Ecto neural progenitor cell (in vitro differentiated cells): Measurements from ENCODE around the gene EIF2D.
"Not testable (repeated sequence)": the region's sequence is repeated elsewhere in the genome, so short reads cannot be mapped to it uniquely, and the experiment has no call there.

ENCODE experiments used
- DNase-seq: peaks from one replicate; pipeline ENCODE4 v3.0.0-alpha.2; 2018; ENCODE audit warnings: low spot score

Gene EIF2D, protein sequence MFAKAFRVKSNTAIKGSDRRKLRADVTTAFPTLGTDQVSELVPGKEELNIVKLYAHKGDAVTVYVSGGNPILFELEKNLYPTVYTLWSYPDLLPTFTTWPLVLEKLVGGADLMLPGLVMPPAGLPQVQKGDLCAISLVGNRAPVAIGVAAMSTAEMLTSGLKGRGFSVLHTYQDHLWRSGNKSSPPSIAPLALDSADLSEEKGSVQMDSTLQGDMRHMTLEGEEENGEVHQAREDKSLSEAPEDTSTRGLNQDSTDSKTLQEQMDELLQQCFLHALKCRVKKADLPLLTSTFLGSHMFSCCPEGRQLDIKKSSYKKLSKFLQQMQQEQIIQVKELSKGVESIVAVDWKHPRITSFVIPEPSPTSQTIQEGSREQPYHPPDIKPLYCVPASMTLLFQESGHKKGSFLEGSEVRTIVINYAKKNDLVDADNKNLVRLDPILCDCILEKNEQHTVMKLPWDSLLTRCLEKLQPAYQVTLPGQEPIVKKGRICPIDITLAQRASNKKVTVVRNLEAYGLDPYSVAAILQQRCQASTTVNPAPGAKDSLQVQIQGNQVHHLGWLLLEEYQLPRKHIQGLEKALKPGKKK

DNA sequence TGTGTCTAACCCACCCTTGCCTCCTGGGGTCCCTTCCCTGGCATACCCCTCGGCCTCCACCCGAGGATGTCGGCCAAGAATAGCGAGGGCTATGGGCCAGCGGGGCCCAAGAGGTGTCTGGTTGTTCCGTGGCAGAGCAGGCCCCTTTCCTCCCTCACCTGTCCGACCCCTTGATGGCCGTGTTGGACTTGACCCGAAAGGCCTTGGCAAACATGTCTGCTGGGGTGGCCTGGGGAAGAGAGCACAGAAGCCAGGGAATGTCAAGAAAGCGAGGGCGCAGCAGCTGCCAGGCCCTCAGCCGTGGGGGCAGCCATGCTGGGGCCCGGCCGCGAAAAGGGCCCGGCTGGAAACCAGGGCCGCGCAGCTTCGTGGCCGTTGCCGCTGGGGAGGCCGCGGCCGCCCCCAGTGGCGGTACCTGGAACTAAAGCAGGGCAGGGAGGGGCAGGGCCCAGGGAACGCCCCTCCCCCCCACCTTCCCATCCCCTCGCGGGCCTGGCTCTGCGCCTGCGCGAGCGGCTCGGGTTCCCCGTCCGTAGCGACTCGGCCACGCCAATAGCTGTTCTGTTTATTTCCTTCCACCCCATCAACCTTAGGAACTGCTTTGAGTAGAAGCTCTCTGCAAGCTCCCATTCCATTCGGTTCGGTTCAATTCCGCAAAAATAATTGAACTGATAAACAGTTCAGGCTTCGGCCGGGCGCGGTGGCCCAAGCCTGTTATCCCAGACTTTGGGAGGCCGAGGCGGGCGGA lies at the start of gene EIF2D:
TSS of gene EIF2D (minus strand) at position 337 of the 748 bp plus-strand sequence. CDS start at position 214, 123 bp downstream.
- peak; percentile 97 for DNase-seq

DNA sequence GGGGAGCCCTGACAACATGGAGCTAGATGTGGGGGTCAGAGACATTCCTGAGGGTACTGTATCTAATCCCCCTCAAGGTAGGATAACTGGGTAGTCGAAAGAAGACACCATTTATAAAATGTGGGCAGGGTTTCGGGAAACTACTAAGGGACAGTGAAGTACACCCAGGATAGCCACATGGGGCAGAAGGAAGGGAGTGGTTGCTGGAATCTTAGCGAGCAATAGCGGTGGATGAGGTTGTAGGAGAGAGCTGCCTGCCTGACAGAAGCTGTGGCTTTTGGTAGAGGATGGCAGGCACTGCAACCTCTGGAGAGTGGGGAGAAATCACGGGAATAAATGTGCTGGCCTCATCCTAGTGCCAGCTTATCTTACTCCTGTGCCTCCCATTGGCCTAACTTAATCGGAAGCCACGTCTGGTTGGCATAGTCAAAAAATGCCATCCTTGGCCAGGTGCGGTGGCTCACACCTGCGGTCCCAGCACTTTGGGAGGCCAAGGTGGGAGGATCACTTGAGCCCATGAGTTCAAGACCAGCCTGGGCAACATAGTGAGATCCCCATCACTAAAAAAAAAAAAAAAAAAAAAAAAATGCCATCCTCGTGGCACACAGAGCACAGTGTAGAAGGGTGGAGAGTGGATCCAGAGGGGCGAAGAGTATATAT lies 49.0 kb upstream of the EIF2D start:
- DNase-seq: no peak

DNA sequence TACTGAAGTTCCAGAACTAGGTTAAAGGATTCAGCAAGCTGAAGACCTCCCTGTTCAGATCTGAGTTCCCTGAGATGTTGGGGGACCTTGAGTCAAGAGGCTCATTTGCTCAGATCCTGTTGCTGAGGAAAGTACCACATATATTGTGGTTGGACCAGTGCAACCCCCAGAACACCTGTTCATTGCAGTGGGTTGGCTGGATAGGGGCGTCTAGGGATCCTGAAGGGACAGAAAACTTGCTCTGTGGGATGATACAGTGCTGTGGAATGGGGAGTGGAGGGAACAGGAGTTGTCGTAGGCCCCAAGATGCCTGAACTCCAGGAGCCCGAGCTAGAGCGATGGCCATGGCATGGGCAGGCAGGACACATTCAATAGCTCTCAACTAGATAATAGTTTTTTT lies 47.9 kb upstream of the EIF2D start:
- no peak for DNase-seq

DNA sequence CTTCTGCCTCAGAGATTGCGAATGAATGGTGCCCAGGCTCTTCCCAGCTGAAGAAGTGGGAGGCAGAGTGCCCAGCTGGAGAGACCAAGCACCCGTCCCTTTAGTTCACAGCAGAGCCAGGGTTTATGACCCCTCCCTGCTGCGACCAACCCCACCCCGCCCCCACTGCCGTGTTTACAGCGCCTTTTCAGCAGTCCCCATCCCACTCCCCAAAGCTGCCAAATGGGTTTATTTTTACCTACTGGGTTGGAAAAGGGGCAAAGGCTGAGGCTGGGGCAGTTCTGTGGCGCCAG lies 46.7 kb upstream of the EIF2D start:
- DNase-seq: no peak

DNA sequence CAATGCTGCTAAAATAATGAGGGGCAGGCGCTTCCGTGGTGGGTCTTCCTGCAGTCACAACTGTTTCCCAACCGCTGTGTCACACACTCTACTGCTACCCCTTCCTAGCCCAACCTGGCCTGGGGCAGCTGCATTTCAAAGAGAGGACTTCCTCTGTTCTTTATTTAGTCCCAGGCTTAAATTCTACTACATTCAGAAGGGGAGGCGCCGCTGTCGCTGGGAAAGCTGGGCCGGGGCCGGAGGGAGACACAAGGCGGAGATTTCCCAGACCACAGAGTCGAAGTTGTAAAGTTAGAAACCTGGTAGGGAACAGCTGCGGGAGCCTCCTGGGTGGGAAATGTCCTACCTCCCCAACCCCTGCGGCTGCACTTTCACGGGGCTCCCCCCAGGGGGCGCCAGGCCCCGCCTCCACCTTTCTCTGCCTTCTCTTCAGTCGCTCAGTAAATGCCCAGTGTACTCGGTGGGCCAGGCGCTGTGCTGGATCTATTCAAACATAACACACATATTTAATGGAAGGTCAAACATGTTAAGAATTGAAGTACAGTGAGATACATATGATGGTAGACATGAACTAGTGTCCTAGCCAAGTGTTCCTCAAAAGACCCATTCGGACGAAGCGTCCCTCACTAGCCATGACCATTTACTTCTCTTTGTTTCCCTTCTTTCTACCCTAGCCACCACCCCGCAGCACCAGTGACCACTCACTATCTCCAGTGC lies 46.2 kb upstream of the EIF2D start:
- peak; percentile 85 for DNase-seq

DNA sequence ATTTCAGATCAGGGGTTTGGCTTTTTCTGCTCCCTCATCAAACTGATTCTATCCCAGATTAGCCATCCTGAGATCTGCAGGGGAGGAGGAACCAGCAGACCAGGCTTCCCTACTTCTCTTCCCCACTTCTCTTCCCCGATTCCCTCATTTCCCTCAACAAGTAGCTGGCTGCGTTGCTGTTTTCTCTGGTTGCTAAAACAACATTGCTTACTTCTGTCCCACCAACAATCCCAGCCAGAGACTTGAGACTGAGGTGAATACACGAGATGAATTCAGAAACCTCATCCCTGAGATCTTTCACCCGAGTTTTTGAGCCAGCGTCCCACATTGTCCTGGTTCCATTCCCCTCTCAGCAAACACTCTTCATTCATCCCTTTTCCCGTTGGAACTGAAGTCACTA lies 45.5 kb upstream of the EIF2D start:
- DNase-seq: no peak

DNA sequence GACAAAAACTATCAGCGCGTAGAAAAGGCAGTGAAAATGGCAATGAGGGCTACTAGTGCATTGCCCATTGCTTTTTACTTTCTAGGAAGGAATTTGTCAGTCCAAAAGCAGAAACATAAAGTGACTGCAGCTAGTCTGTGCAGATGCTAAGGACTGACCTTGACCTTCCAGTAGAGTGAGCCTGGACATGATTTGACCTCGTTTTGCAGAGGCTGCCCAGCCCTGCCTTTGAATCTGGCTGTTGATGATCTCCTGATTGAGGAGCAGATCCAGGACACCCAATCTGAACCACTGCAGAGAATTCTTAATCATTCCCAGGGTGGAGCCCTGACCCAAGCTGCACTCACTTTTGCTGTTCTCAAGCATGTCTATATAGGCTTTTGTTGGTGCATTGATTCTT lies 44.7 kb upstream of the EIF2D start:
- DNase-seq: no peak

DNA sequence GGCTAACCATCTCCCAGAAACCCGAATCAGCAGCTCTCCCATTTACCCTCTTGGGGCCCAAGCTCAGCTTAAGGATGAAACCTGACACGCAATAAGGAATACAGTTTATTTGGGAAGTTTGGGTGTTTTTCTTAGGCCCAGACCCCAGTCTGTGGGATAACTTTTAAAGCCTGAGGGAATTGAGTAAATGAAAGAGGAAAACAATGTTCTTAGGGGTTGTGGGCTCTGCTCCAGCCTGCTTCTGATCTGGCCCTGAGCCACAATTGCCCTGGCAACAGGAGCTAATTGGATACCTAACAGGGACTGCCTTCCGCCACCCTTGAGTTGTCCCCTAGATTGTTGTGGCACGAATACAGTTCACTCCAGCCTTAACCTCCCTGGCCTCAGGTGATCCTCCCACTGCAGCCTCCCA lies 43.2 kb upstream of the EIF2D start:
- no peak for DNase-seq

DNA sequence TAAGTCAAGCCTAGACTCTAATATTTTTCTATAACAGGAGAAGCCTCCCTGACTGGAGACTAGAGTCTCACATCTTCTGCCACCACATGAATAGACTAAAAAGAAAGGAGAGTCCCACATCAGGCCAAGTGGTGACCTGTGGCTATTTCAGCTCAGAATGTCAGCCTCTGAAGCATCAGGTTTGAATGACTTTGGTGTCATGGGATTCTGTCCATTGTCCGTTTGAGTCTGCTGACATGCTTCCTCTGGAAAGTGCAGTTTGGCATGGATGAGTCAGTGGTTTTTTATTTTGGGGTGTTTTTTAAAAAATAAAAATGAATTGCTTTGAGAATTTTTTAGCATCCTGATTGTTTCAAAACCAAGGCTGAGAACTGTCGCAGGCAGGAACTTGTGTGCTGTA lies 42.6 kb upstream of the EIF2D start:
- no peak for DNase-seq

DNA sequence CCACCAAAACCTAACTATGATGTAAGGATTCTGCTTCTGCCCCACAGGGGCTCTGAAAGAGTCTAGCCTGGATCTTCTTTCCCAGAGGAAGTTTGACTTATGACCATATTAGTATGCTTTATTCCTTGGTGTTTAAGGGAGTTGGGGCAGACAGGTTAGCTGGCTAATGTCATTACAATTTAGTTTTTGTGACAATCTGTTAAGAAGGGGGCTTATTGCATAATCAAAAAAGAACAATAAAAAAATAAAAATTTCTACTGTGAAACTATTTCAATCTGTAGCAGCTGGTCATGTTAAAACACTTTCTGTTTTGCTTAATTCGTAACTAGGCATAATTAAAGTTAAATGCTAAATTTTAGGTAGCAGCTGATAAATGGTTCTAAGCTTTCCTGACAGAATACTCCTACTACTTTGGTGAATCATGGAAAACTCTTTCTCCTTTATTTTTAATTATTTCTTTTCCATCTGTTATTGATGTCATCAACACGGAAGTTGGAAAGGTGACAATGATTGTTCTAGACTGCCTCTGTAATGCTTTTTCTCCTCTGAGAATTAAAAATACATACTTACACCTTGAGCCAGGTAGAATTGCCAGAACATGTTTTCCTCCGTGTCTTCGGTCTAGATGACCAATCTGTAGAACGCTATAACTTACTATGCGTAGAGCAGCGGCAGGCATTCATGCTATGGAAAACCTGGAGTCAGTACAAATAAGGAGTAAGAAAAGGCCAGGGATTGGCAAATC lies 41.6 kb upstream of the EIF2D start:
- DNase-seq: no peak

DNA sequence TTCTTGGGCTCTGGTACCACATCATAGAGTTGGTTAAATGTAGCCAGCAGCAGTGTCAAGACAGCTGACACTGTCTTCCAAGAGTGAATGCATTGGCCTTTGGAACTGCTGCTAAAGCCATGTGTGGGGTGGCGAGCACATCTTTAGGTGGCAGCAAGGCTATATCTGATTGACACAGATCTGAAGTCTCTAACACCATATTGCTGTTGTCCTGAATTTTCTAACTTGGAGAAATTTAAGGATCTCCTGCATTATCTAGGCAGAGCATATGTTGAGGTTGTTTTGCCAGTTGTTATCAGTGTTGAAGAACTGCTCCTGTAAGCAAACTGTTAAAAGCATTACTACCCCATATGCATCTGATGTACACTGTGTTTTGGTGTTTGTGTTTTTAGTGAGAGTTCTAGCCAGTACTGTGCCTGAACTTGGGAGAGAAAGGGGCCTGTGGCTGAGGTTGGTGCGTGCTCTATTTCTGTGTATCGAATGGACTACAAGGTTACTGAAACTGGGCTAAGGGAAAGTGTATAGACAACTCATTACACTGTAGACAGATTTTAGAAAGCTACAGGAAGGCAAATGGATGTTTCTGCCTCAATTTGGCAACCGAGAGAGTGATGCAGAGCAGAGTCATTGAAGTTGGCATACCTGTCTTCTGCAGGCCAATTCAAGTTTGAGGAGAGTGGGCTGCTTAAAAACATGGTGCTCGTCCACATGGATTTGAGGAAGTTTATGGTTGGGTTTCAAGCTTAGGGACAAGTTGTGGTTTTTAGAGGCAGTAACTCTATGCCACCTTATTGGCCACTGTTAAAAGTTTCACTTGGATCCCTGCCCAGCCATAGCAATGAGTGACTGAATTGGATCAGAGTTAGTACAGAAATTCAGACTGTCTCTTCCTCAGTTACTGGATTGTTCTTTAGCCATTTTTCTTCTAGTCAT lies 40.0 kb upstream of the EIF2D start:
- DNase-seq: no peak

DNA sequence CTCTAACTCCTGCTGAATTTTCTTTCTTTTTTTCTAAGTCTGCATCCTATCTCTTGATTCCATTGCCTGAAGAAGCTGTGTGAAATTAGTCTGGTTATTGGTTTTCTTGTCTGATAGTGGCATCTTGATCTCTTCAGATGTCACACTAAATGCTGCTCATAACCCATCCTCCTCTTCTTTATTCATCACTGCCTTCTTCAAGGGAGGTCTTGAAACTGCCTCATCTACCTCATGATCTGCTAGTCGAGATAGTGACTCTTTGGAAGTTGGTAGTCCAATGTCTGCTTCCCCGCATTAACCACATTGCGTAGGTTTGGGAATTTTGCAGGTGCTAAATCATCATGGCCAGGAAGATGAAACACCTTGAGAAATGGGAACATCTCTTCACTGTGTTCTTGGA lies 38.7 kb upstream of the EIF2D start:
- no peak for DNase-seq

DNA sequence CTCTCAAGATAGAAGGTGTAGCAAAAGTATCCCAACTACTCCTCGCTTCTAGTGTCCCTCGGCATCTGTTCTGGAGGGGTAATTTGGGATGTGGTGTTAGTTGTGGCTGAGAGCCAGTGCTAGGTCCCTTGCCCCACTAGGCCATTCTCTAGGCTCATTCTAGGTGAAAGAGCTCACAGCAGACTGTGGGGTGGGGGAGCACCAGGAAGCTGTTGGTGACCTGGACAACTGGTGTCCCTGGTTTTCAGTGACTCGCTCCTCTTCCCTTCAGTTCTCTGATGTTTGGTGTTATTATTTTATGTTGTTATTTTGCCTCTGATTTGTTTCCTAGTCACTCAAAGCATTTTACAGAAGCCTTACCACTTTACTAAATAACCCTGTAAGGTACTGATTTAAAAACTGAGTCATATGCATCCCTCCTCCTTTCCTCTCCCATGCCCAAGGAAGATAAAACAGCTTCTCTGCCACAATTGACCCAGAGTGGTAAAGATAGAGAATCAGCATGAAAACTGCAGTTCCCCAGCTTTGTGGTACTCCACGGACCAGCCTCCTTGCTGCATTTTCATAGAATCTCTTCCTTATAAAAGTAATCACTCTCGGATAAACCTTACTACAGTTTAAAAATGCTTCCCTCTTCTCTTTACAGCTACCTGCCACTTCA lies 37.1 kb upstream of the EIF2D start:
- no peak for DNase-seq

DNA sequence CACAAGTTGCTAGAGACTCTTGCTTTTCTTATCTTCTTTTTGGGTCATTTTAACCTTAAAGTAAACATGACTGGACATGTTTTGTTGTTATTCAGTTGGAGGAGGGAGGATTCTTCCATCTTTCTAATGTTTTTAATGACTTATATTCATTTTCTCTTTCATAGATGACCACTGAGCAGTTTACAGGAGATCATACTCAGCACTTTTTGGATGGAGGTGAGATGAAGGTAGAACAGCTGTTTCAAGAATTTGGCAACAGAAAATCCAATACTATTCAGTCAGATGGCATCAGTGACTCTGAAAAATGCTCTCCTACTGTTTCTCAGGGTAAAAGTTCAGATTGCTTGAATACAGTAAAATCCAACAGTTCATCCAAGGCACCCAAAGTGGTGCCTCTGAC lies 35.0 kb upstream of the EIF2D start:
- DNase-seq: no peak

DNA sequence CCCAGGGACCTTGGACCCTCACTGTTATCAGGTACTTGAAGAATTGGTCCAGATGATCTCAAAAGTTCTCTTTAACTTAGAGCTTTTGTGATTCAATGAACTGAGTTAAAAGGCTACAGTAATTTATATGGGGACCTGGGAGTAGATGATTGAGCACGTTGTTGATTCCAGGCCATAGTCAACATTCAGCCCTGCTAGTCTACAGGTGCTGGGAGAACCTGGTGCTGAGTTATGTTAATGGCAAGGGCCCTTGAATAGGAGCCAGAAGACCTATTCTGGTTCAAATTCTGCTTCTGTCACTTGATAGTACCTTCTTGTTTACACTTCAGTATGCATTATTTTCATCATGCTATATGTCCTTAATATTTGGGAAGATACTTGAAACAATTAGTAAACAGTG lies 34.2 kb upstream of the EIF2D start:
- DNase-seq: no peak

DNA sequence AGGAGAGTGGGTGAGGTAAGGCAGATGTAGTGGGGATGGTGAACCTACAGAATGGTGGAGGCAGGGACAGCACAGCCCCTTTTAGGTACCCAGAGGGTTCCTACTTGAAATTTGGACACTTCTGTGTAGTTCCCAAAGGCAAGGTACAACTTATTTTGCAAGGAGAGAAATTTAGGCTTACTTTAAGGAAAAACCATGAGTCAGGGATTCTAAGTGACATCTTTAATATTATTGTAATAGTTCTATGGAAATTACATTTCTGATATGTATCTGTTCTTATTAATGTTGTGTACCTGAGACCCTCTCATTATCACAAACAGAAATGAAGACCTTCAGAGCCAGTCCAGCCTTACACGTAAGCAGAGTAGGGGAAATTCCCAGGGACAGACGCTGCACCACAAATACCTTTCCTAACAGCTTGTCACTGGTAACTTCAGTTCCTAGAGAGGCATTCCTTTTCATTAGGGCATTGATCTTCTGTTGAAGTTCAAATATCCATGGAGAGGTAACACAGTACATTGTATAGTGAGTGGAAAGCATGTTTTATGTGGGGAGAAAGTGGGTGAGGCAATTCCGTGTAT lies 30.9 kb upstream of the EIF2D start:
- no peak for DNase-seq

DNA sequence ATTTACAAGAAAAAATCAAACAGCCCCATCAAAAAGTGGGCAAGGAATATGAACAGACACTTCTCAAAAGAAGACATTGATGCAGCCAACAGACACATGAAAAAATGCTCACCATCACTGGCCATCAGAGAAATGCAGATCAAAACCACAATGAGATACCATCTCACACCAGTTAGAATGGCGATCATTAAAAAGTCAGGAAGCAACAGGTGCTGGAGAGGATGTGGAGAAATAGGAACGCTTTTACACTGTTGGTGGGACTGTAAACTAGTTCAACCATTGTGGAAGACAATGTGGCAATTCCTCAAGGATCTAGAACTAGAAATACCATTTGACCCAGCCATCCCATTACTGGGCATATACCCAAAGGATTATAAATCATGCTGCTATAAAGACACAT lies 29.8 kb upstream of the EIF2D start:
- DNase-seq: not testable (repeated sequence)

DNA sequence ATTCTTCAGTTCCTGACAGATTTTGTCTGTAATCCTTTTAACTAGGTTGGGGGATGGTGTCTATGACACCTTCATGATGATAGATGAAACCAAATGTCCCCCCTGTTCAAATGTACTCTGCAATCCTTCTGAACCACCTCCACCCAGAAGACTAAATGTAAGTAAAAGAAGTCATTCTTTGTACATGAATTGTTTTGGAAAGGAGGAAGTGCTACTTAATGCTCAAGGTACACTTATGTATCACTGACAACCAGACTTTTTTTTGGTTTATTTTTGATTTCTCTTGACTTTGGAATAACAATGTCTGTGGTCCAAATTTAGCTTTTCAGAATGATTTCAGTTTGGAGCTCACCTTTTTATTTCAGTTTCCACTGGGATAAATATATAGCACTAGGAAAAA lies 25.3 kb upstream of the EIF2D start:
- DNase-seq: no peak

DNA sequence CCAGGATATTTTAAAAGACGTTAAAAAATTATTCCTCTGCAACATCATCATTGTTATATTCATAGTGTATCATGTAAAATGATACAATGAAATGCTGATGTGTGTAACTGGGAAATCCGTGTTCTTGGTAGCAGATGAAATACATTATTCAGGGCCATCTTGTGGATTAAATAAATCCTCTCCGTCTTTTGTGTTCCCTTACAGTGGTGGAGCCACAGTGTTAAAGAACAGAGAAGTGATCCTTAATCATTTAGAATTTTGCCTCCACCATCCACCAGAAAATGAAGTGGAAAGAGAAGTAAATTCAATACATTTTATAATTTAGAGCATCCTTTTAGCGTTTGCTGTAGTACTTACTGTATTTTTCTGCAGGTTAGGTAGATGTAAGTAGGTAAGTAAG lies 24.4 kb upstream of the EIF2D start:
- DNase-seq: no peak

DNA sequence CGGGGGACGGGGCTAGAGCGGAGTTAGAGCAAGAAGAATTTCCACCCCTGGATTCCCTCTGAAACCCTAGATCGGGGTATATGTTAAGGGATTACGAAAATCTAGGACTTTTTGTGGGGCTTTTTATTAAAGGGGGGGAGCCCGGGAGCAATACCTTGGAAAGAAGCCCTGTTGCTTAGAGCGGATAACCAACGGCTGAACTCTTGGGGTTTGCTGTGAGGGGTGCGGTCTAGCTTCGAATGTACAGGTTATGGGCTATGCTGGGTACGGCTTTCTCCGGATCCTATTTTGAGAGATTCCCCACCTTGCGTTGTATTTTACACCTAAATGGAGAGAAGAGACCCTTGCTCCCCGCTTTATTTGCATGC lies 23.7 kb upstream of the EIF2D start:
- no peak for DNase-seq
